ENCODE data around the gene METTL15.
A peak's percentile ranks its signal among the peaks of the same experiment; 100 is the strongest.
"Not testable (repeated sequence)": the region's sequence is repeated elsewhere in the genome, so short reads cannot be mapped to it uniquely, and the experiment has no call there.

Gene METTL15

GRCh38 chr11:28108958-28109357, 770 bp downstream of the METTL15 start:
- H3K36me3 ChIP-seq (ENCODE audit: control insufficient read depth in 2 of 2, insufficient read depth in 2 of 2, low read length in 2 of 2) = peaks cover 3% of the 10 kb centered on the region in 2 donors
- H3K4me1 ChIP-seq (ENCODE audit: control insufficient read depth in 2 of 2, insufficient read depth in 2 of 2, low read length in 2 of 2) = peaks cover 14 to 19% of the 10 kb centered on the region in 2 donors
- H3K27ac ChIP-seq (ENCODE audit: low read depth in 2 of 2, low read length in 2 of 2) = peak overlapping the region in 1 of 2 donors; percentile 83
- H3K9ac ChIP-seq (ENCODE audit: low read depth in 1 of 2, low read length in 2 of 2) = peak overlapping the region; percentile 62 to 74
- H3K4me3 ChIP-seq (ENCODE audit: low read length in 2 of 2) = peak overlapping the region; percentile 63 to 96
- H3K9me3 ChIP-seq (ENCODE audit: control insufficient read depth in 2 of 2, low read length in 2 of 2) = no peaks in the 10 kb centered on the region
- no peaks in the 10 kb centered on the region for H3K27me3 ChIP-seq (ENCODE audit: control insufficient read depth in 2 of 2, insufficient read depth in 2 of 2, low read length in 2 of 2)

- peak overlapping the region; percentile 87 to 90 for H3K9ac ChIP-seq (ENCODE audit: low read depth in 1 of 2, low read length in 2 of 2)
- H3K36me3 ChIP-seq (ENCODE audit: control insufficient read depth in 2 of 2, insufficient read depth in 2 of 2, low read length in 2 of 2) = peaks cover 4 to 8% of the 10 kb centered on the region in 2 donors
- H3K4me3 ChIP-seq (ENCODE audit: low read length in 2 of 2) = peak overlapping the region; percentile 90 to 96
- no peaks in the 10 kb centered on the region for H3K27me3 ChIP-seq (ENCODE audit: control insufficient read depth in 2 of 2, insufficient read depth in 2 of 2, low read length in 2 of 2)
- H3K4me1 ChIP-seq (ENCODE audit: control insufficient read depth in 2 of 2, insufficient read depth in 2 of 2, low read length in 2 of 2) = peaks cover 14 to 19% of the 10 kb centered on the region in 2 donors
- H3K9me3 ChIP-seq (ENCODE audit: control insufficient read depth in 2 of 2, low read length in 2 of 2) = no peaks in the 10 kb centered on the region
- H3K27ac ChIP-seq (ENCODE audit: low read depth in 2 of 2, low read length in 2 of 2) = peak overlapping the region; percentile 79 to 80
Measured at GRCh38 chr11:28110108-28110820, 2.1 kb downstream of the METTL15 start.

- H3K27ac ChIP-seq (ENCODE audit: low read depth in 2 of 2, low read length in 2 of 2) = peak overlapping the region; percentile 79 to 80
Measured at GRCh38 chr11:28110821-28111200, 2.6 kb downstream of the METTL15 start.

GRCh38 chr11:28114116-28114515, 5.9 kb downstream of the METTL15 start:
- Histone ChIP-seq H3K27ac (ENCODE audit: low read depth in 2 of 2, low read length in 2 of 2) (no peak overlapping the region), H3K4me1 (ENCODE audit: control insufficient read depth in 2 of 2, insufficient read depth in 2 of 2, low read length in 2 of 2) (peaks cover 5 to 10% of the 10 kb centered on the region in 2 donors), H3K27me3 (ENCODE audit: control insufficient read depth in 2 of 2, insufficient read depth in 2 of 2, low read length in 2 of 2) (no peaks in the 10 kb centered on the region), H3K36me3 (ENCODE audit: control insufficient read depth in 2 of 2, insufficient read depth in 2 of 2, low read length in 2 of 2) (peaks cover 4 to 8% of the 10 kb centered on the region in 2 donors), H3K9ac (ENCODE audit: low read depth in 1 of 2, low read length in 2 of 2) (no peak overlapping the region), H3K4me3 (ENCODE audit: low read length in 2 of 2) (no peak overlapping the region), H3K9me3 (ENCODE audit: control insufficient read depth in 2 of 2, low read length in 2 of 2) (no peaks in the 10 kb centered on the region)

More at GRCh38 chr11:28110821-28111200, 2.6 kb downstream of the METTL15 start:
- H3K27me3 ChIP-seq (ENCODE audit: control insufficient read depth in 2 of 2, insufficient read depth in 2 of 2, low read length in 2 of 2) = no peaks in the 10 kb centered on the region
- no peaks in the 10 kb centered on the region for H3K9me3 ChIP-seq (ENCODE audit: control insufficient read depth in 2 of 2, low read length in 2 of 2)
- H3K9ac ChIP-seq (ENCODE audit: low read depth in 1 of 2, low read length in 2 of 2) = peak overlapping the region; percentile 87 to 90
- peak overlapping the region; percentile 90 to 96 for H3K4me3 ChIP-seq (ENCODE audit: low read length in 2 of 2)
- peaks cover 4 to 8% of the 10 kb centered on the region in 2 donors for H3K36me3 ChIP-seq (ENCODE audit: control insufficient read depth in 2 of 2, insufficient read depth in 2 of 2, low read length in 2 of 2)
- peaks cover 14 to 19% of the 10 kb centered on the region in 2 donors for H3K4me1 ChIP-seq (ENCODE audit: control insufficient read depth in 2 of 2, insufficient read depth in 2 of 2, low read length in 2 of 2)

GRCh38 chr11:28114731-28115130, 6.5 kb downstream of the METTL15 start:
- H3K27ac ChIP-seq (ENCODE audit: low read depth in 2 of 2, low read length in 2 of 2) = no peak overlapping the region
- peaks cover 4 to 8% of the 10 kb centered on the region in 2 donors for H3K36me3 ChIP-seq (ENCODE audit: control insufficient read depth in 2 of 2, insufficient read depth in 2 of 2, low read length in 2 of 2)
- H3K9me3 ChIP-seq (ENCODE audit: control insufficient read depth in 2 of 2, low read length in 2 of 2) = no peaks in the 10 kb centered on the region
- H3K4me1 ChIP-seq (ENCODE audit: control insufficient read depth in 2 of 2, insufficient read depth in 2 of 2, low read length in 2 of 2) = peaks cover 2 to 7% of the 10 kb centered on the region in 2 donors
- no peak overlapping the region for H3K4me3 ChIP-seq (ENCODE audit: low read length in 2 of 2)
- H3K9ac ChIP-seq (ENCODE audit: low read depth in 1 of 2, low read length in 2 of 2) = no peak overlapping the region
- H3K27me3 ChIP-seq (ENCODE audit: control insufficient read depth in 2 of 2, insufficient read depth in 2 of 2, low read length in 2 of 2) = no peaks in the 10 kb centered on the region

- Histone ChIP-seq H3K4me3 (ENCODE audit: low read length in 2 of 2) (no peak overlapping the region), H3K4me1 (ENCODE audit: control insufficient read depth in 2 of 2, insufficient read depth in 2 of 2, low read length in 2 of 2) (no peaks in the 10 kb centered on the region), H3K27ac (ENCODE audit: low read depth in 2 of 2, low read length in 2 of 2) (no peak overlapping the region), H3K36me3 (ENCODE audit: control insufficient read depth in 2 of 2, insufficient read depth in 2 of 2, low read length in 2 of 2) (peaks cover 4 to 8% of the 10 kb centered on the region in 2 donors), H3K27me3 (ENCODE audit: control insufficient read depth in 2 of 2, insufficient read depth in 2 of 2, low read length in 2 of 2) (no peaks in the 10 kb centered on the region), H3K9me3 (ENCODE audit: control insufficient read depth in 2 of 2, low read length in 2 of 2) (no peaks in the 10 kb centered on the region), H3K9ac (ENCODE audit: low read depth in 1 of 2, low read length in 2 of 2) (no peak overlapping the region)
Measured at GRCh38 chr11:28117712-28118111, 9.5 kb downstream of the METTL15 start.

GRCh38 chr11:28123151-28123581, 15.0 kb downstream of the METTL15 start:
- Histone ChIP-seq H3K9me3 (ENCODE audit: control insufficient read depth in 2 of 2, low read length in 2 of 2) (no peaks in the 10 kb centered on the region), H3K27ac (ENCODE audit: low read depth in 2 of 2, low read length in 2 of 2) (no peak overlapping the region), H3K27me3 (ENCODE audit: control insufficient read depth in 2 of 2, insufficient read depth in 2 of 2, low read length in 2 of 2) (no peaks in the 10 kb centered on the region), H3K4me1 (ENCODE audit: control insufficient read depth in 2 of 2, insufficient read depth in 2 of 2, low read length in 2 of 2) (peaks cover 0 to 4% of the 10 kb centered on the region in 2 donors), H3K9ac (ENCODE audit: low read depth in 1 of 2, low read length in 2 of 2) (no peak overlapping the region), H3K36me3 (ENCODE audit: control insufficient read depth in 2 of 2, insufficient read depth in 2 of 2, low read length in 2 of 2) (no peaks in the 10 kb centered on the region), H3K4me3 (ENCODE audit: low read length in 2 of 2) (no peak overlapping the region)

- H3K27ac ChIP-seq (ENCODE audit: low read depth in 2 of 2, low read length in 2 of 2) = no peak overlapping the region
- H3K36me3 ChIP-seq (ENCODE audit: control insufficient read depth in 2 of 2, insufficient read depth in 2 of 2, low read length in 2 of 2) = peaks cover 0 to 5% of the 10 kb centered on the region in 2 donors
- no peaks in the 10 kb centered on the region for H3K4me1 ChIP-seq (ENCODE audit: control insufficient read depth in 2 of 2, insufficient read depth in 2 of 2, low read length in 2 of 2)
- H3K9me3 ChIP-seq (ENCODE audit: control insufficient read depth in 2 of 2, low read length in 2 of 2) = no peaks in the 10 kb centered on the region
- no peak overlapping the region for H3K9ac ChIP-seq (ENCODE audit: low read depth in 1 of 2, low read length in 2 of 2)
- no peak overlapping the region for H3K4me3 ChIP-seq (ENCODE audit: low read length in 2 of 2)
- no peaks in the 10 kb centered on the region for H3K27me3 ChIP-seq (ENCODE audit: control insufficient read depth in 2 of 2, insufficient read depth in 2 of 2, low read length in 2 of 2)
Measured at GRCh38 chr11:28132548-28132947, 24.4 kb downstream of the METTL15 start.

- Histone ChIP-seq H3K36me3 (ENCODE audit: control insufficient read depth in 2 of 2, insufficient read depth in 2 of 2, low read length in 2 of 2) (peaks cover 0 to 5% of the 10 kb centered on the region in 2 donors), H3K27ac (ENCODE audit: low read depth in 2 of 2, low read length in 2 of 2) (no peak overlapping the region), H3K9ac (ENCODE audit: low read depth in 1 of 2, low read length in 2 of 2) (no peak overlapping the region), H3K9me3 (ENCODE audit: control insufficient read depth in 2 of 2, low read length in 2 of 2) (no peaks in the 10 kb centered on the region), H3K4me1 (ENCODE audit: control insufficient read depth in 2 of 2, insufficient read depth in 2 of 2, low read length in 2 of 2) (no peaks in the 10 kb centered on the region), H3K4me3 (ENCODE audit: low read length in 2 of 2) (no peak overlapping the region), H3K27me3 (ENCODE audit: control insufficient read depth in 2 of 2, insufficient read depth in 2 of 2, low read length in 2 of 2) (no peaks in the 10 kb centered on the region)
Measured at GRCh38 chr11:28133146-28133545, 25.0 kb downstream of the METTL15 start.

- not testable (repeated sequence) for H3K27me3 ChIP-seq (ENCODE audit: control insufficient read depth in 2 of 2, insufficient read depth in 2 of 2, low read length in 2 of 2); H3K27ac ChIP-seq (ENCODE audit: low read depth in 2 of 2, low read length in 2 of 2); H3K4me1 ChIP-seq (ENCODE audit: control insufficient read depth in 2 of 2, insufficient read depth in 2 of 2, low read length in 2 of 2); H3K9ac ChIP-seq (ENCODE audit: low read depth in 1 of 2, low read length in 2 of 2); H3K4me3 ChIP-seq (ENCODE audit: low read length in 2 of 2)
- Histone ChIP-seq H3K9me3 (ENCODE audit: control insufficient read depth in 2 of 2, low read length in 2 of 2) (peaks cover 0 to 10% of the 10 kb centered on the region in 2 donors), H3K36me3 (ENCODE audit: control insufficient read depth in 2 of 2, insufficient read depth in 2 of 2, low read length in 2 of 2) (peaks cover 0 to 14% of the 10 kb centered on the region in 2 donors)
Measured at GRCh38 chr11:28136157-28136556, 28.0 kb downstream of the METTL15 start.

Measured in mucosa of rectum (tissue), 2 donors.